Measurements from ENCODE around the gene PRKCH.

Gene PRKCH

DNA sequence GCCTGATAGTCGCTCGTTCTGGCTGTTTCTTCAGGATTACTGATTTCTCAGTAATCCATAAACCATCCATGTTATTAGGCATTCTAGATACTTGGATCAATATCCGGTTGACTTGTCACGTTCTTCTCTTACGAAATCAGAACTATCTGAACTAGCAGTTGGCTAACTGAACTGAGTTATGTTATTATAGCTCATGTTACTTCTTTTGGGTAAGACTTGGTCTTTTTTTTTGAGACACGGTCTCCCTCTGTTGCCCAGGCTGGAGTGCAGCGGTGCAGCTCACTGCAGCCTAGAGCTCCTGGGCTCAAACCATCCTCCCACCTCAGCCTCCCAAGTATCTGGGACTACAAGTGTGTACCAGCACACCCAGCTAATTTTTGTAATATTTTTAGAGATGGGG lies 178.6 kb downstream of the PRKCH start:
- DNase-seq: no peak

GRCh38 chr14:61501714-61502458 lies 180.5 kb downstream of the PRKCH start:
- DNase-seq: no peak

DNA sequence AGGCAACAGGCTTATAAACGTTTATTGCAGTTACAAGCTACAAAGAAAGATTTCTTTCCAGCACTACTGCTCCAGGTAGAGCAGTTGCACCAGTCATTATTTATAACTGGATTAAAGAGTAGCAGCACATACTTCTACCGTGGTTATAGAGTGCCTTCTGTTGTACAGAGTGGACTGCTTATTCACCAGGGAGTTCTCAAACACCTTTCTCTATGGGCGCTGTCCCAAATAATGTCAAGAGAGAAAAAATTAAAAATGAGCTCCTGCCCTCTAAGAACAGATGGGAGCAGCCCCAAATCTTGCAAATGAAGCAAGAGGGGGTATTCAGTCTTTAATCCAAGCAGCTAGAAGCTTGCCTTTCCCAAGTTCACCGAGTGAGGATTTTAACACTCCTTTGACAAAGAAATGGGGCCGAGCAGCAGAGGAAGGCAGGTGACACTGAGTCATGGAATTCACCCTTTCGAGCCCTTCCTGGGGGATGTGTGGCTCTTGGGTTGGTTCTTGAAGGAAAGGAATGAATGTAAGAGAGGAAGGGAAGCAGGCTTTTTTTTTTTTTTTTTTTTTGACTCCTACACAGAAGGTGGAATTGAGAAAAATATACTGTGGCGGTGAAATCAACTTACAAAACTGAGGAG lies 181.2 kb downstream of the PRKCH start:
- DNase-seq: no peak

DNA sequence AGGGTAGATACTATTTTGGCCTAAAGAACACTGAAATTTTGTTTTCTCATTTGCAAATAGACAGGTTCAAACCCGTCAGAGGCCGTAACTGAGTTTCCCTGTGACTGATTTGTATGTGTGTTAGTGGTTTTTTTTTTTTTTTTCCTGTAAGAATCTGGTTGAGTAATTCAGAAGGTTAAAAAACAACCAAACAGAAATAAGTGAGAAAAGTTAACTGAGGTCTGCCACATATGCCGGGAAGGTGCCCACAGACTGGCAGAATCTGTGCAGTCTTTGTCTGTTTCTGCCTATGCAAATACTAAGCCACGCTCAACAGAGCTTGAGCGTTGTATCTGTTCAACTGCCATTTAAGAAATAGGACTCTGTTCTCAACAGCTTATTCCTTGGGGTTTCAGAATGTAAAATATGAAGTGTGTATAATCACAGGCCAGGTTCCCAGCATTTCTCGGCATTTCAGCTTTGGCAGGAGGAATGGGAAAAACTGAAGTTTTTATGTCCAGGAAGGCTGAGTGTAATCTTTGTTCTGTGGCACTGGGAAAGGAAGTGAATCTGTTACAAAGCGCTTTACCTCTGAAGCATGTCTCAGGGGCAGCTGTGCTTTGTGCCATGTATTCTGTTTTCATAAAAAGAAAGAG lies 181.9 kb downstream of the PRKCH start:
- peak; percentile 73 for DNase-seq

DNA sequence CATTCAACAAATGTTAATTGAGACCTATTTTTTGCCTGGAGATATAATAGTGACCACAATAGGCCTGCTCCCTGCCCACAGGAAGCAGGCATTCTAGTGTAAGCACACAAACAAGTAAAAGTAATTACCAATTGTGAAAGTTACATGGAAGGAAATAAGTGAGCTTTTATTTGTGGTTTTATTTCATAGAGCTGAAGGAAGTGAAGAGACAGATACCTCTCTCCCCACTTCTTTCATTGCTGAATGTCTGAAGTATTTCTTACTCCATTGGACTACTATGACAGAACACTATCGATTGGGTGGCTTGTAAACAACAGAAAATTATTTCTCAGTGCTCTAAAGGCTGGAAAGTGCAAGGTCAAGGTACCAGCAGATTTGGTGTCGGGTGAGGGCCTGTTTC lies 183.5 kb downstream of the PRKCH start:
- DNase-seq: no peak

GRCh38 chr14:61505815-61506809 lies 184.7 kb downstream of the PRKCH start:
- no peak for DNase-seq

DNA sequence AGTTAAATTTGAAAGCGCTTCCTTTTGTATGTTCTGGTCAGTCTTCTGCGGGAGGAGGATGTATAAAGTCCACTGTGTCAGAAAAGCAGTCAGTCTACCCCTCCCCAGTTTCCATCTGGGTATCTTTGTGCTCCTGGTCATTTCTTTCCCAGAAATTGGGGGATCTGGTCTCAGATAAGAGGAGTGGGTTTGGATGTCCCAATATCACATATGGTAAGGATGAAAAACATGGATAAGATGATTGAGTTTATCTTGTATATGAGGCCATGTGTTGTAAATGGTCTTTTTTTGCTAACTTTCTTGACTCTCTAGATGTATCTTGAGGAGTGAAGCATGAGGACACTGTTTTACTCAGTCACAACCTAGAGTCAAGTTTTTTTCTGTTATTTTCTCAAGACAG lies 187.1 kb downstream of the PRKCH start:
- no peak for DNase-seq

- no peak for DNase-seq
Measured at GRCh38 chr14:61510736-61511557, 189.6 kb downstream of the PRKCH start.

GRCh38 chr14:61511558-61511948 lies 190.2 kb downstream of the PRKCH start:
- DNase-seq: peak; percentile 77

DNA sequence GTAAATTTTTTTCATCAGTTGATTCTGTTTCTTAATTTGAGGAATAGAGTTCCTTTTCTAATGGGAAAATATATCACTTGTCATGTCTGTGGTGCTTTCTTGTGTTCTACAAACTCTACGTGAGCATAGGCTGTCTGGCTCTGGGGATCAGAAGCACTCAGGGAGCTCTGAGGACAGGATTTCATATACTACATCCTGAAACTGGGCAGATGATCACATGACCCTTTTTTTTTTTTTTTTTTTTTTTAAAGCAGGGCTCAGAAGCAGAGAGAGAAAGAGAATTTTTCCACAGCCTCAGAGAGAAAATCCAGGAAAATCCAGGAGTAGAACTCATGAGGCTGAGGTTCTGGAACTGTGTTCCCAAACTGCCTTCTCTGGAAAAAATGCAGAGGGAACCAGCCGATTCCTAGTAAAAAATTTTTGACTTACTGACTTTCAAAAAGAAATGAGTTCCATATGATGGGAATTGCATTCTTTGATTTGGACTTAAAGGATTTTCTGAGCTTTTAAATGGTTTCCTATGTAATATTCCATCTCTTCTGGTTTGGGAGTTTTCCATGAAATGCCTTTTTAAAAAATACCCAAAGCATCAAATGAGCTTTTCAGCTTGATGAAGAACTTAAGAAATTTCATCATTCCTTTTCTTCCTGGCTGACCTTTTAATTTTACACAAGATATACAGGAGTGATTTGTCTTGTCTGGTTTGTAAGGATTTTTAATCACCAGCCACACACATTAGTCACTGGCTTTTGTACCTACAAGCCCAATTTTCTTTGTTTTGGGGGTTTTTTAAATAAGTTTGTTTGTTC lies 190.9 kb downstream of the PRKCH start:
- no peak for DNase-seq

- DNase-seq: no peak
Measured at GRCh38 chr14:61513986-61514830, 192.8 kb downstream of the PRKCH start.

- DNase-seq: no peak
Measured at GRCh38 chr14:61514927-61515326, 193.5 kb downstream of the PRKCH start.

GRCh38 chr14:61515436-61516117 lies 194.2 kb downstream of the PRKCH start:
- no peak for DNase-seq

DNA sequence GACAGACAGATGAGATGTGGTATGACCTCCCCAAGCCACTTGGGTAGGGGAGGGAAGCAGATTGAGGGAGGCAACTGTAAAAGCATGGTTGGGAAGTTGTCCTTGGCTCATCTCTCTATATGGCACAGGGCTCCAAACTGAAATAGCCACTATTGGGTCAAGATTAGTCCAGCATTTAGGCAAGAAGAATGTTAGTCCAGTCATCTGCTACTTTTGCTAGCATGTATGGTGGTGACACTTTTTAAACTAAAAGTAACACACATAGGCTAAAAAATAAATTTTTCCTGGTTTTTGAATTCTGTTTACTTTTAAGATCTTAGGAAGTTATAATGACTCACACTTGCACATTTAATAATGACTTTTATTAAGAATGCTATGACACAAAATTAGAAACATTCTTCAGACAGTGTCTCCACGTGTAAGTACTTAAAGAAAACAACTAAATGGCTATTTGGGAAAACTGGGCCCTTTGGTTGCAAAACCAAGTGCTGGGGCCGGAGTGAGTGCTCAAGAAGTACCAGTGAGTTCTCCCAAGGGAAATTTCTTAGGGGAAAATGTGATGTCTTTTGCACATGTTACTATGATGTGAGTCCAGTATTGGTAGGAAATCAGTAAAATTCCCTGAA lies 194.9 kb downstream of the PRKCH start:
- no peak for DNase-seq

DNA sequence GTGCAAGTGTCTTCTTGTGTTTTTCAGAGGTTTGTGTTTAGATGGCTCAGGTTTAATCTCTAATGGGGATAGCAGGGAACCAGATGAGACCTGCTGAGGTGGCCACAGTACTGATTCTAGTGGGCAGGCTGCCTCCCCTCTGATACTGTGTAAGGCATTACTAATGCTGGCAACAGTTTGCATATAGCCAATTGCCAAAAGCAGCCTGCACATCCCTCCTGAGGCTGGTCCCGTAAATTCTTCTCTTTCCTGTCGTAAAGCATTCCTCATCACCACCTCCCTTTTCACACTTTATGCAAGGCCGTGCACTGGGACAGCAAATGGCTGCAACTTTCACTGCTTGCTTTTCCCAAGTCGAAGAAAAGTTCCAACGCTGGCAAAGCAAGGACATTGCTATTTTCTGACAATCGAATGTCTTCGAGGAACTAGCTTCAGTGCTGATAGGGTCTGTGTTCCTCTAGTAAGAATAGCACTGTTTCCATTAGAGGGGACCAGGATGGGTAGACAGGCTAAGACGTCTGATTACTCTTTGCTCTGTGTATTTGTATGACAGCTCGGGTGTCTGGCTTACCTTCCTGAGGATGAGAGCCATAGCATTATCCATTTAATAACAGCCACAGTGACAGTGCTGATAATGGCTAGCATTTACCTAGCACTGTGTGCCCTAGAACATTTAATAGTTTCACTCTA lies 195.7 kb downstream of the PRKCH start:
- DNase-seq: no peak

- DNase-seq: no peak
Measured at GRCh38 chr14:61517911-61518384, 196.6 kb downstream of the PRKCH start.

- no peak for DNase-seq
Measured at GRCh38 chr14:61518403-61518802, 197.0 kb downstream of the PRKCH start.

- no peak for DNase-seq
Measured at GRCh38 chr14:61519106-61519505, 197.7 kb downstream of the PRKCH start.
